Stimulated activated effector memory CD8-positive, alpha-beta T cell treated with anti-CD3 and anti-CD28 coated beads, Interleukin-12 subunit alpha, Interleukin-12 subunit beta, amount 100 ng/mL, for 72 hours (primary cell): ENCODE data around the gene ST14.
A peak's percentile ranks its signal among the peaks of the same experiment; 100 is the strongest.
"Not testable (repeated sequence)": the region's sequence is repeated elsewhere in the genome, so short reads cannot be mapped to it uniquely, and the experiment has no call there.

Experiments used
- ATAC-seq: fragments of 150-1000 bp; cut with Tn5 transposase; 2 replicates; pipeline ENCODE4 v1.10.0; 2021
- DNase-seq, 2 donors: peaks; one replicate each; pipeline ENCODE4 v3.0.0; 2021 to 2022; ENCODE audit warnings: low spot score in 2 of 2
- H3K27ac Mint-ChIP-seq: one replicate; pipeline ENCODE4 v1.8.0; 2022; ENCODE audit warnings: mild to moderate bottlenecking, mixed read lengths
- H3K36me3 Mint-ChIP-seq: one replicate; pipeline ENCODE4 v1.8.0; 2022; ENCODE audit warnings: mild to moderate bottlenecking, mixed read lengths
- H3K4me1 Mint-ChIP-seq: one replicate; pipeline ENCODE4 v1.8.0; 2022; ENCODE audit warnings: mixed read lengths
- H3K4me3 Mint-ChIP-seq: one replicate; pipeline ENCODE4 v1.8.0; 2022; ENCODE audit warnings: mild to moderate bottlenecking, mixed read lengths
- H3K9me3 Mint-ChIP-seq: one replicate; pipeline ENCODE4 v1.8.0; 2022; ENCODE audit warnings: mixed read lengths

ST14 gene

DNA sequence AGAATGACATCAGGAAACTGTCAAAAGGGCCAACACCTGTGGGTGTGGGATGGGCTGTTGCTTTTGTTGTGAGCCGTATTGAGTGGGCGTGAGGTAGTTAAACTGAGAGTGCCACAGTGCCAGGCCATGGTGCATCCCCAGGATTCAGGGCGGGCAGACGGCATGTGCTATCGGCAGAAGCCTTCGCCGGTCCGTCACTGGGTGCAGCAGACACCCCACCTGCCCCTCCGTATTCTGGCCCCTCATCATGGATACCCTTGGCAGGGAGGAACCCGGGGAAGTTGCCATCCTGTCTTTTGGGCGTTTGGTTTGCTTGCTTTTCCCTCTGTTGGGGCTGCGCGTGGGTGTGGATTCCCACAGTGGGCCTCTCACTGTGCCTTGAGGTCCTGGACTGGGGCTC, 27.5 kb downstream of the ST14 start:
- no peak for DNase-seq
- Mint-ChIP-seq H3K9me3 (no peaks in the 10 kb centered on the region), H3K36me3 (no peaks in the 10 kb centered on the region), H3K4me1 (no peaks in the 10 kb centered on the region), H3K4me3 (no peak overlapping the region), H3K27ac (no peak overlapping the region)
- ATAC-seq: peak; percentile 6

DNA sequence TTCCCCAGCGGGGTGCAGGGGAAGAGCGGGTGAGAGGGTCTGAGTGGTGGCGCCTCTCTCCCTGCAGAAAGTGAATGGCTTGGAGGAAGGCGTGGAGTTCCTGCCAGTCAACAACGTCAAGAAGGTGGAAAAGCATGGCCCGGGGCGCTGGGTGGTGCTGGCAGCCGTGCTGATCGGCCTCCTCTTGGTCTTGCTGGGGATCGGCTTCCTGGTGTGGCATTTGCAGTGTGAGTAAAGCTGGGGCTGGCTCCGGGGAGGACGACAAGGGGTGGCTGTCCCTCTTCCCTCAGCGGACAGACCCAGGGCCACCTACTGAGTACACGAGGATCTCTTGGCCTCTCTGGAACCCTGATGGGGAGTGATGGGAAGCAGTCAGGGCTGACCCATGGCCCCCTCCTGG, 28.5 kb downstream of the ST14 start:
- no peak for DNase-seq
- Mint-ChIP-seq H3K36me3 (no peaks in the 10 kb centered on the region), H3K9me3 (no peaks in the 10 kb centered on the region), H3K4me3 (no peak overlapping the region), H3K27ac (no peak overlapping the region), H3K4me1 (no peaks in the 10 kb centered on the region)
- peak; percentile 17 for ATAC-seq

DNA sequence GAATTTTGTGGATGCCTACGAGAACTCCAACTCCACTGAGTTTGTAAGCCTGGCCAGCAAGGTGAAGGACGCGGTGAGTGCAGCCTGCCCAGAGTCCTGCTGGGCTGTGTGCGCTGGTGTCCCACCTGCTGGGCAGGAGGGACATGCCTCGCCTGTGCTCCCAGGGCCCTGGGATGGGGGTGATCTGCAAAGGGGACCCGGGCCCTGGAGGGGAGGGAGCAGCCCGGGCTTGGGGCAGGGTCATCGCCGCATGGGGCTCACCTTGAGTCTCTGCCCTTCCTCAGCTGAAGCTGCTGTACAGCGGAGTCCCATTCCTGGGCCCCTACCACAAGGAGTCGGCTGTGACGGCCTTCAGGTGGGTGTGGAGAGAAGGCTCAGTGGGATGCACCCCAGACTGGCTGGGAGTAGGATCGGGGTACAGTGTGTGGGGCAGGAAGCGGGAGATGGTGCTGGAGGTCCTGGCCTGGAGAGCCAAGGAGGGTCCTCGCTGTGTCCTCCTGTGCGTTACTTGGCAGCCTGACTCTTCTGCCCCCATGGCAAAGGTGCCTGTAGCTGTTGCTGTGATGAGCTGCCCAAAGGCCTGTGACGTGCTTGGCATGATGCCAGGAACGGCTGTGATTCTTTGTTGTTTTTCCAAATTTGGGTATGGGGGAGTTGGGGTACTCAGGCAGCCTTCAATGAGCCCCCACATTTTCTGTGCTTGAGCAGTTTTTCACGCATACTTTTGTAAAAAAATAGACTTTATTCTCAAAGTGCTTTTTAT, 29.2 kb downstream of the ST14 start:
- no peaks in the 10 kb centered on the region for H3K4me1 Mint-ChIP-seq
- DNase-seq (no peak), ATAC-seq (peak; percentile 15)
- H3K9me3 Mint-ChIP-seq: no peaks in the 10 kb centered on the region
- H3K27ac Mint-ChIP-seq: no peak overlapping the region
- H3K4me3 Mint-ChIP-seq: no peak overlapping the region
- no peaks in the 10 kb centered on the region for H3K36me3 Mint-ChIP-seq

- ATAC-seq (no peak), DNase-seq (no peak)
- no peak overlapping the region for H3K4me3 Mint-ChIP-seq
- H3K9me3 Mint-ChIP-seq: no peaks in the 10 kb centered on the region
- H3K4me1 Mint-ChIP-seq: no peaks in the 10 kb centered on the region
- no peaks in the 10 kb centered on the region for H3K36me3 Mint-ChIP-seq
- no peak overlapping the region for H3K27ac Mint-ChIP-seq
Measured at GRCh38 chr11:130189492-130190210, 30.1 kb downstream of the ST14 start.

GRCh38 chr11:130190371-130190881, 30.8 kb downstream of the ST14 start:
- H3K4me3 Mint-ChIP-seq: no peak overlapping the region
- H3K36me3 Mint-ChIP-seq: no peaks in the 10 kb centered on the region
- DNase-seq (no peak), ATAC-seq (peak; percentile 14)
- no peaks in the 10 kb centered on the region for H3K4me1 Mint-ChIP-seq
- no peak overlapping the region for H3K27ac Mint-ChIP-seq
- H3K9me3 Mint-ChIP-seq: no peaks in the 10 kb centered on the region

GRCh38 chr11:130191896-130192295, 32.3 kb downstream of the ST14 start:
- H3K27ac Mint-ChIP-seq: no peak overlapping the region
- H3K4me1 Mint-ChIP-seq: no peaks in the 10 kb centered on the region
- H3K36me3 Mint-ChIP-seq: no peaks in the 10 kb centered on the region
- H3K9me3 Mint-ChIP-seq: no peaks in the 10 kb centered on the region
- ATAC-seq (no peak), DNase-seq (no peak)
- no peak overlapping the region for H3K4me3 Mint-ChIP-seq

DNA sequence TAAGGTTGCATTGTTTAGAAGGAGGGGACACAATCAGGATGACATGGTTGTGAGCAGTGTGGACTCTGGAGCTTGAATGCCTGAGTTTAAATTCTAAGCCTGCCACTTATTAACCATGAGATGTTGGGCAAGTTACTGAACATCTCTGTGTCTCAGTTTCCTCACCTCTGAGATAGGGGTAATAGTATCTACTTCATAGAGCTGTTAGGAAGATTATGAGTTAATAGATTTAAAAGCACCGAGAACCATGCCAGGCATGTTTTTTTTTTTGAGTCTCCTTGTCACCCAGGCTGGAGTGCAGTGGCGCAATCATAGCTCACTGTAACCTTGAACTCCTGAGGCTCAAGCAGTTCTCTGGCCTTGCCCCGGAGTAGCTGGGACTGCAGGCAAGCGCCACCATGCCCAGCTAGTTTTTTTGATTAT, 33.3 kb downstream of the ST14 start:
- no peaks in the 10 kb centered on the region for H3K4me1 Mint-ChIP-seq
- no peak for ATAC-seq
- H3K36me3 Mint-ChIP-seq: no peaks in the 10 kb centered on the region
- H3K27ac Mint-ChIP-seq: no peak overlapping the region
- H3K9me3 Mint-ChIP-seq: no peaks in the 10 kb centered on the region
- no peak for DNase-seq
- H3K4me3 Mint-ChIP-seq: no peak overlapping the region

DNA sequence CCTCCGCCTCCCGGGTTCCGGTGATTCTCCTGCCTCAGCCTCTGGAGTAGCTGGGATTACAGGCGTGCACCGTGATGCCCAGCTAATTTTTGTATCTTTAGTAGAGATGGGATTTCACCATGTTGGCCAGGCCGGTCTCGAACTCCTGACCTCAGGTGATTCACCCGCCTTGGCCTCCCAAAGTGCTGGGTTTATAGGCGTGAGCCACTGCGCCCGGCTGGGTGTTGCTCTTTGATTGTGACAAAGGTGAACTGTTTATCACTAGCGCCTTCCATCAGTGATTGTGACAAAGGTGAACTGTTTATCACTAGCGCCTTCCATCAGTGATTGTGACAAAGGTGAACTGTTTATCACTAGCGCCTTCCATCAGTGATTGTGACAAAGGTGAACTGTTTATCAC, 34.0 kb downstream of the ST14 start:
- H3K36me3 Mint-ChIP-seq, H3K27ac Mint-ChIP-seq, ATAC-seq, H3K4me1 Mint-ChIP-seq, DNase-seq, H3K4me3 Mint-ChIP-seq, H3K9me3 Mint-ChIP-seq: not testable (repeated sequence)

DNA sequence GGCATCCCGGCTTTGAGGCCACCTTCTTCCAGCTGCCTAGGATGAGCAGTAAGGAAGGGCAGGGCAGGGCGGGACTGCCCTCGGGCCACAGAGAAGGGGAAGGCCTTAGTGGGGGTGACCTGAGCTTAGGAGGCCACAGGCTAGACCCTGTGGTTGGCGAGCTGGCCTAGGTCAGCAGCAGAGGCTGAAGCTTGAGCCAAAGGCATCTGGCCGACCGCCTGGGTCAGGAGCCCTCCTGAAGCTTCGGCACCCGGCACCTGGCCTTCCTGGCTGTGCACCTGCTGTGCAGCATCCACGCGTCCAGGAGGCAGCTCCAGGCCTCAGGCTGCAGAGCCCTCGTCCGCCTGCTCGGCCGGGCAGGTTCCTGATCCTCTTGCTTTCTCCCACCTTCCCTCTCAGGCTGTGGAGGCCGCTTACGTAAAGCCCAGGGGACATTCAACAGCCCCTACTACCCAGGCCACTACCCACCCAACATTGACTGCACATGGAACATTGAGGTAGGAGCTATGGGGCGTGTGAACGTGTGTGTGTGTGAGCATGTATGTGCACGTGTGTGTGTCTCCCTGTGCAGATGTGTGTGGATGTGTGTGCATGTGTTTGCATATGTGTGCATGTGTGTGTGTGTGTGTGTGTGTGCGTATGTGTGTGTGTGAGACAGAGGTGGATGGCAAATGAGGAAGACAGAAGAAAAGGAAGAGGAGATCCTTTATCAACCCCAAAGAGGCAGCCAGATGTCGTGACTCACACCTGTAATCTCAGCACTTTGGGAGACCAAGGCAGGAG, 34.9 kb downstream of the ST14 start:
- DNase-seq (no peak), ATAC-seq (no peak)
- Mint-ChIP-seq H3K4me3 (no peak overlapping the region), H3K27ac (no peak overlapping the region), H3K9me3 (no peaks in the 10 kb centered on the region), H3K36me3 (no peaks in the 10 kb centered on the region), H3K4me1 (no peaks in the 10 kb centered on the region)

DNA sequence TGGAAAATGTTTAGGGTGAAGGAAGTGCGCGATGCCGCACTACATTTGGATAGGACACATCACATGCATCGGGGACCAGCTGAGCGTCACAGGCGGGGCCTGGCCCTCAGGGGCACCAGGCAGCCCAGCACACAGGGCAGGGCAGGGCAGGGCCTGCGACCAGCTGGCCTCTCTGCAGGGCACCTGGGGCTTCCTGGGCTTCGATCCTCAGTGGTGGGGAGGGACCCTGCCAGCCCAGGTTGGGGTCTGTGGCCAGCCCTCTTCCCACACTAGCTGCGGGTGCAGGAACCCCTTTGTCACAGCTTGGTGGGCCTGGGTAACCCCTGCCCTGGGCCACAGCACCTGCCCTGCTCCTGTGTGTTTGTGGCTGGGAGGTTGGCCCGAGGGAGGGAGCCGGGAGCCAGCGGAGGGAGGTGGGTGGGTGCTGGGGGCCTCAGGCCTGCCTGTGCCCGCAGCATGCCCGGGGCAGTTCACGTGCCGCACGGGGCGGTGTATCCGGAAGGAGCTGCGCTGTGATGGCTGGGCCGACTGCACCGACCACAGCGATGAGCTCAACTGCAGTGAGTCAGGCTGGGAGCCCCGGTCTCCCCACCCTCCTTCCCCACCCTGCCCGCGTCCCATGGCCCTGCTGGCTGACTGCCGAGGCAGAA, 37.9 kb downstream of the ST14 start:
- Mint-ChIP-seq H3K4me3 (no peak overlapping the region), H3K4me1 (no peaks in the 10 kb centered on the region), H3K36me3 (no peaks in the 10 kb centered on the region), H3K27ac (no peak overlapping the region), H3K9me3 (no peaks in the 10 kb centered on the region)
- no peak for ATAC-seq
- no peak for DNase-seq

- H3K9me3 Mint-ChIP-seq: no peaks in the 10 kb centered on the region
- H3K27ac Mint-ChIP-seq: no peak overlapping the region
- H3K4me3 Mint-ChIP-seq: no peak overlapping the region
- DNase-seq (no peak), ATAC-seq (no peak)
- no peaks in the 10 kb centered on the region for H3K36me3 Mint-ChIP-seq
- H3K4me1 Mint-ChIP-seq: no peaks in the 10 kb centered on the region
Measured at GRCh38 chr11:130198292-130198691, 38.7 kb downstream of the ST14 start.

DNA sequence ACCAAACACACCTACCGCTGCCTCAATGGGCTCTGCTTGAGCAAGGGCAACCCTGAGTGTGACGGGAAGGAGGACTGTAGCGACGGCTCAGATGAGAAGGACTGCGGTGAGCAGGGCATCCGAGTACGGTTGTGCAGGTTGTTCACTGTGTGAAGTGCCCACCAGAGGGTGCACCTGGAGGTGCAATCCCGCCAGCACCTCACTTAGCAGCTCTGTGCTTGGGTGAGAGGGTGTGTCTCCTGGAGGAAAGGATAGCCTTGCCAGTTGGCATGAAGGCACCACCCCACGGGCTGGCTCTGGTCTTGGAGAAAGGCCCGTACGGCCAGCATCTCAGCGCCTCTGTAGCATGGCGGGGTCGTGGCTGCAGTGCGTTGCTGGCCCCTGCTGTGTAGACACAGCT, 39.4 kb downstream of the ST14 start:
- Mint-ChIP-seq H3K27ac (no peak overlapping the region), H3K36me3 (no peaks in the 10 kb centered on the region), H3K9me3 (no peaks in the 10 kb centered on the region), H3K4me3 (no peak overlapping the region), H3K4me1 (no peaks in the 10 kb centered on the region)
- DNase-seq (no peak), ATAC-seq (no peak)

DNA sequence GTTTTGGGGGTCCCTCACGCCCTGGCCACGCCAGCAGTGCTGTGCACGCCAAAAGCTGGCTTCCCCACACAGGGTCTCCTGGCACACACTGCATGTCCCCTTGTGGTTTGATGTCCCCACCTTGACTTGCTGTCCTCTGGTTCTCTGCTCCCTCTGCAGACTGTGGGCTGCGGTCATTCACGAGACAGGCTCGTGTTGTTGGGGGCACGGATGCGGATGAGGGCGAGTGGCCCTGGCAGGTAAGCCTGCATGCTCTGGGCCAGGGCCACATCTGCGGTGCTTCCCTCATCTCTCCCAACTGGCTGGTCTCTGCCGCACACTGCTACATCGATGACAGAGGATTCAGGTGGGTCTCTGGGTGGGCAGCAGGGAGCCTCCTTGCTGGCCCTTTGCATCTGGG, 40.2 kb downstream of the ST14 start:
- no peak for DNase-seq
- no peaks in the 10 kb centered on the region for H3K4me1 Mint-ChIP-seq
- no peak overlapping the region for H3K27ac Mint-ChIP-seq
- ATAC-seq: no peak
- H3K9me3 Mint-ChIP-seq: no peaks in the 10 kb centered on the region
- no peak overlapping the region for H3K4me3 Mint-ChIP-seq
- H3K36me3 Mint-ChIP-seq: no peaks in the 10 kb centered on the region

DNA sequence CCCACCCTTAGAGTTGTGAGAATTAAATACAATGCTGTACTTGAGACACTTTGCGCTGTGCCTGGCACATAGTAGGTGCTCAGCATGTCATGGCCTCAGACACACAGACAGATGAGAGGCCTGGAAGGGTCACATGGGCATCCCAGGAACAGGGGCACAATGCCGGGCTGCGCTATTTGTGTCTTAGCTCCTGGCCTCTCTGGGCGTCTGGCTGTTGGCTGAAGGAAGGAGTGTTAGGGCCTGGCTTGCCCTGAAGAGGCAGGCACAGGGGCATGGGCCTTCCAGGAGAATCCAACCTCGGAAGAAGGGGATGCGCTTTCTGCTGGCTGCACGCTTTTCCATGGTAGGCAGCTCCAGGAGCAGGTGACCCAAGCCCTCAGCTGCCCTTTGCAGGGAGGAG, 41.4 kb downstream of the ST14 start:
- Mint-ChIP-seq H3K36me3 (no peaks in the 10 kb centered on the region), H3K4me3 (no peak overlapping the region), H3K9me3 (no peaks in the 10 kb centered on the region), H3K4me1 (no peaks in the 10 kb centered on the region), H3K27ac (no peak overlapping the region)
- ATAC-seq (no peak), DNase-seq (no peak)
